Upper lobe of right lung (tissue), 1 donor: ENCODE results near the gene IGFALS. TPM values are rescaled to one million over a fixed set of nuclear protein-coding genes. Genes with fewer than 3 reads are reported as not detected.

ENCODE experiments used
- ATAC-seq: fragments of 200-7000 bp; cut with Tn5 transposase; one replicate; pipeline ENCODE4 v1.9.1; 2020; ENCODE audit warnings: mild to moderate bottlenecking, moderate library complexity
- DNase-seq: peaks from one replicate; pipeline ENCODE4 v3.0.0-alpha.2; 2020
- H3K27ac ChIP-seq: fragments of 200-600 bp; one replicate; pipeline ENCODE4 v1.8.0; 2022
- H3K27me3 ChIP-seq: fragments of 200-600 bp; one replicate; pipeline ENCODE4 v1.8.0; 2022; ENCODE audit warnings: mild to moderate bottlenecking
- H3K36me3 ChIP-seq: fragments of 200-600 bp; one replicate; pipeline ENCODE4 v1.8.0; 2022
- H3K4me1 ChIP-seq: fragments of 200-600 bp; one replicate; pipeline ENCODE4 v1.8.0; 2022
- H3K4me3 ChIP-seq: fragments of 200-600 bp; one replicate; pipeline ENCODE4 v1.8.0; 2022; ENCODE audit warnings: mild to moderate bottlenecking
- H3K9me3 ChIP-seq: fragments of 200-600 bp; one replicate; pipeline ENCODE4 v1.8.0; 2022
- intact Hi-C: fragments of 100-400 bp; cut with DNase I; formaldehyde crosslinking; loops from one replicate; pipeline ENCODE4 v1.11.0; 2022
- total RNA-seq: library from RNA; stranded (reverse); fragmentation: NEBNext Ultra II Directional; extraction: Animal tissue kit (Norgen Biotek cat#: 25700); gene quantifications from one replicate; pipeline ENCODE4 v1.2.1, GENCODE V29; 2021
- TF ChIP-seq, protein P1 (sequence below): fragments of 200-600 bp; IDR thresholded peaks from one replicate; pipeline ENCODE4 v1.8.0; 2022; ENCODE audit warnings: antibody characterized with exemption
- donor health status: DM: no; HTN: yes; CAD: no; lungs with severe emphysema.

IGFALS gene
- total RNA-seq, 1 donor from 2014 or later = 2.5 TPM

DNA sequence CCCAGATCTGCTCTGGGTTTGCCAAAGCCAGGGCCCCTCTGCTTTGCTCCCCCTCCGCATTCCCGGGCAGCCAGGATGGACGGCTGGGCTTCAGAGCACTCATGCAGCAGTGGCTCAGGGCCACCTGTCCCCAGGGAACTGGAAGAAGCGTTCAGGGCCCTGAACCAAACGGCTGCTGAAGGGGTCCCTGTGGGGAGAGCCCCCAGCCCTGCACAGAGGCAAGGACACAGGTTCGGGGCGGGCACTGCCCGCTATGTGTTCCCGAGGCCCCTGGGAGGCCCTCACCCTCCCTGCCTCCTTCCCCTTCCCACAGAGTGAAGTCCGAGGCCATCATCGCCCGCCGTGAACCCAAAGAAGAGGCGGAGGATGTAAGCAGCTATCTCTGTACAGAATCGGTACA, 32.6 kb downstream of the IGFALS start:
- DNase-seq = no peak
- H3K36me3 ChIP-seq = peaks cover 61% of the 10 kb centered on the region
- intact Hi-C loops = no loop called here
- ATAC-seq = no peak
- H3K9me3 ChIP-seq = no peaks in the 10 kb centered on the region
- TF ChIP-seq, protein P1, sequence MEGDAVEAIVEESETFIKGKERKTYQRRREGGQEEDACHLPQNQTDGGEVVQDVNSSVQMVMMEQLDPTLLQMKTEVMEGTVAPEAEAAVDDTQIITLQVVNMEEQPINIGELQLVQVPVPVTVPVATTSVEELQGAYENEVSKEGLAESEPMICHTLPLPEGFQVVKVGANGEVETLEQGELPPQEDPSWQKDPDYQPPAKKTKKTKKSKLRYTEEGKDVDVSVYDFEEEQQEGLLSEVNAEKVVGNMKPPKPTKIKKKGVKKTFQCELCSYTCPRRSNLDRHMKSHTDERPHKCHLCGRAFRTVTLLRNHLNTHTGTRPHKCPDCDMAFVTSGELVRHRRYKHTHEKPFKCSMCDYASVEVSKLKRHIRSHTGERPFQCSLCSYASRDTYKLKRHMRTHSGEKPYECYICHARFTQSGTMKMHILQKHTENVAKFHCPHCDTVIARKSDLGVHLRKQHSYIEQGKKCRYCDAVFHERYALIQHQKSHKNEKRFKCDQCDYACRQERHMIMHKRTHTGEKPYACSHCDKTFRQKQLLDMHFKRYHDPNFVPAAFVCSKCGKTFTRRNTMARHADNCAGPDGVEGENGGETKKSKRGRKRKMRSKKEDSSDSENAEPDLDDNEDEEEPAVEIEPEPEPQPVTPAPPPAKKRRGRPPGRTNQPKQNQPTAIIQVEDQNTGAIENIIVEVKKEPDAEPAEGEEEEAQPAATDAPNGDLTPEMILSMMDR = no peak
- H3K27me3 ChIP-seq = no peaks in the 10 kb centered on the region
- no peaks in the 10 kb centered on the region for H3K4me1 ChIP-seq
- H3K4me3 ChIP-seq = no peak overlapping the region
- no peak overlapping the region for H3K27ac ChIP-seq

DNA sequence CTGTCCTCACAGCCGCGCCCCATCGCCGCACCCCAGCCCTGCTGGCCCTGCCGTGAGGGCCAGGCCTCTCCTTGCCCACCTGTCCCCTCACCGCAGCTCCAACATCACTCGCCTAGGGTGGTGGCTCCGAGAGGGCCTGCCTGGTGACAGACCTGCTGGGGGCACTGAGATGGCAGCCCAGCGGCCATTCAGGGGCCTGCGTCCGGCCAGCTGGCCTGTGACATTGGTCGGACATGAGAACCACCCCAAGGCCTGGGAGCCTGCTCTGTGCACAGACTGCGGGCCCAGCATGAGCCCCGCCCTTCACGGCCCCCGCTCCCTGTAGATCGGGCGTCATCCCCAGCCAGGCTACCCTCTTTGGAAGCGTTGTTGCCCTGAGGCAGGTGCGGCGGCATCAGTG, 34.0 kb downstream of the IGFALS start:
- DNase-seq (no peak), ATAC-seq (no peak)
- H3K27ac ChIP-seq = no peak overlapping the region
- H3K27me3 ChIP-seq = no peaks in the 10 kb centered on the region
- no peaks in the 10 kb centered on the region for H3K4me1 ChIP-seq
- intact Hi-C loops = no loop called here
- H3K36me3 ChIP-seq = peaks cover 51% of the 10 kb centered on the region
- H3K9me3 ChIP-seq = no peaks in the 10 kb centered on the region
- H3K4me3 ChIP-seq = no peak overlapping the region
- TF ChIP-seq, protein P1 = no peak

DNA sequence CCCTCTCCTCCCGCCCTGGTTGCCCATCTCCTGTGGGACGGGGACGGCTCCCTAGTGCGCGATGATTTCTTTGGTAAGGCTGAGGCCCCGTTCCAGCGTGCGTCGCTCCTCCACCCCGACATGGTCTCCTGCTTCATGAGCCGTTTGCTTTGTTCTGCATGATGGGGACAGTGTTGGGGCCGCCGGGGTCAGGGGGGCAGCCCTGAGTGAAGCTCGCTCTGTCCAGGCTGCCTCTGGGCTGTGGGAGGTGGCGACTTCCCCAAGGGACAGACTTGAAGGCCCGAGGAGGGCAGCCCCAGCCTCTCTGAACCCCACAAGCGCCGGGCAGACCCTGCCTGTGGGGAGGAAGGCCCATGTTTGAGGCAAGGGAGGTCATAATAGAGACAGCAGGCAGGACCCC, 34.6 kb downstream of the IGFALS start:
- peaks cover 51% of the 10 kb centered on the region for H3K36me3 ChIP-seq
- TF ChIP-seq, protein P1 = no peak
- H3K27me3 ChIP-seq = no peaks in the 10 kb centered on the region
- no peak for DNase-seq
- no peaks in the 10 kb centered on the region for H3K4me1 ChIP-seq
- ATAC-seq = no peak
- no peak overlapping the region for H3K4me3 ChIP-seq
- no peak overlapping the region for H3K27ac ChIP-seq
- intact Hi-C loops = no loop called here
- H3K9me3 ChIP-seq = no peaks in the 10 kb centered on the region

DNA sequence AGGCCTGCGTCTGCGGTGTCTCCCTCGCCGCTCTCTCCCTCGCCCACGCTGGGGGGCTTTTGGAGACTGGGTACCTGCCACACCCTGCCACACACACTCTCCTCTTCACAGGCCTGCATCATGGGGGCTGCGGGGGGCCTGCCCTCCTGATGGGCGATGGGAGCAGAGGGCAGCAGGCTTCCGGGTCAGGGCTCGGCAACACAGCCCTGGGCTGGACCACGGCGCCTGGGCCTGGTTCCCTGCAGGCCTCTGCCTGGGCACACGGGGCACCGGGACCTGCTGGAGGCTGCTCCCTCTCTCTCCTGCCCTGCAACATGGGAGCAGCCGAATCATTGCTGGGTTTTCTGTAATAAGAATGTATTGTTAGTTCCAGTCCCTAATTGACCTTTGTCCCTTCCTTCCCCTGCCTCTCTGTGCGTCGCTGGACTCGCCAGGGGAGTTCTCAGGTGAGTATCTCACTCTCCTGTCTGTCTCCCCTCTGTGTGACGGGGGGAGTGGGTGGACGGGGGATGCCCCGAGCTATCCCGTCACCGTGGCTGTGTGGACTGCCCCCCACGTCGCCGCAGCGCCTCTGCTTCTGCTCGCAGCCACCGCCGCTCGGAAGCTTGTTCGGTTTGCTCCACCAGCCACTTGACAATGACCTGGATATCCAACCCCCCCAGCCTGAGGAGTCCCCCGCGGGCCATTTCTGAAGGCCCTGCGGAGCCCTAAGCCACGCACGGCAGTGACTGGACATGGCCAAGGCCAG, 35.6 kb downstream of the IGFALS start:
- no peaks in the 10 kb centered on the region for H3K4me1 ChIP-seq
- H3K36me3 ChIP-seq = peaks cover 49% of the 10 kb centered on the region
- no peak for ATAC-seq
- intact Hi-C loops = no loop called here
- TF ChIP-seq, protein P1 = no peak
- no peaks in the 10 kb centered on the region for H3K27me3 ChIP-seq
- no peak for DNase-seq
- H3K27ac ChIP-seq = no peak overlapping the region
- no peaks in the 10 kb centered on the region for H3K9me3 ChIP-seq
- no peak overlapping the region for H3K4me3 ChIP-seq

DNA sequence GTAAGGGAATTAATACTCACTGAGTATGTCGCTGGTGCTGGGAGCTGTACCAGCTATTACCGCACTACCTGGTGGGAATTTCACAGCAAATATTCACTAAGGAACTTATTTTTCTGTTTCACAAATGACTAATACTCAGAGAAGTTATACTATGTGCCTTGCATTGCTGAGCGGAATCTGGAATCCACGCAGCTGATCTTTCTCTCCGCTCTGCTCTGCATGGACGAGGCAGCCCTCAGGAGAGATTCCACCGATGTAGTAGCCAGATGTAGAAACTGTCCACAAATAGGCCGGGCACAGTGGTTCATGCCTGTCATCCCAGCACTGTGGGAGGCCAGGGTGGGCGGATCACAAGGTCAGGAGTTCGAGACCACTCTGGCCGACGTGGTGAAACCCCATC, 39.3 kb downstream of the IGFALS start:
- Histone ChIP-seq H3K27ac (no peak overlapping the region), H3K27me3 (no peaks in the 10 kb centered on the region), H3K4me1 (no peaks in the 10 kb centered on the region), H3K36me3 (peaks cover 54% of the 10 kb centered on the region), H3K4me3 (no peak overlapping the region), H3K9me3 (no peaks in the 10 kb centered on the region)
- TF ChIP-seq, protein P1 = no peak
- ATAC-seq (no peak), DNase-seq (no peak)
- intact Hi-C loops = no loop called here
